Measurements from ENCODE around the gene LEFTY1. TPM values are rescaled to one million over a fixed set of nuclear protein-coding genes. Genes with fewer than 3 reads are reported as not detected.

The LEFTY1 gene
- total RNA-seq, 1 experiment from 2014 or later = not detected

DNA sequence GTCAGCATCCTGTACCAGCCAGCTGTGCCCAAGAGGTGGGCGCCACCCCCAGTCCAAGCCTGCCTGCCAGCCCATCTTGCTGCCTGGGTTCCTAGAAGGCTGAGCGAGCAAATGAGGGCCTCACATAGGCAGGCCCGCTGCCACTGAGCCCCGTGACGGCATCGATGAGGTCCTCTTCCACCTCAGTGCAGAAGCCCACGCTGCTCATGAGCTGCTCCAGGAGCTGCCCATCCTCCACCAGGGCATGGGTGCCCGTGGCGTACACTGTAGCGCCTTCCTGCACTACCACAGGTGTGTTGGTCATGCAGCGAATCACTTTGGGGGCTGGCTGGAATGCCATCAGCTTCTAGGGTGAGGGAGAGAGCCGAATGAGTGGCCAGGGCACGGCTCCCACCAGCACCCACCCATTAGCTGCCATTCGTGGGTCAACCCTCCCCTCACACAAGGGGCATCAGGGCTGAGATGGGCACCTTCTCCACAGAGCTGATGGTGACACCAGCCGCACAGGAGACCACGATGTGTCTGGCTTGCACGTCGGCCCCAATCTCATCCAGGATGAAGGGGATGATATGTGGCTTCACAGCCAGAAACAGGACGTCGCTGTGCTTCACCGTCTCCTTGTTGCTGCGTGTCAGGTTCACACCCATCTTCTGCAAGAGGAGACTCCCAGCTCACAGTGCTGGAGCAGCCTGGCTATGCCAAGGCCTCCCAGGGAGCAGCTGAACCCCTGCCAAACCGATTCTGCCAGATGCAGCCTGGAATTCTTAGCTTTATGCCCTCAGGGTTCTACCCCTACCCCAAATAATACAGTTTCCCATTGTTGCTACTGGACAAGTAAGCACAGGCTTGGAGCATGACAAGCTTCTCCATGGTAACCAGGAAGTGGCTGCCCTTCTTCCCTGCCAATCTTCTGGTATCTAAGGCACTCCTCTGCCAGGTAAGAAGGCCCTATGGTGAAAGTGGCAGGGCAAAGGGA, 33.1 kb upstream of the LEFTY1 start:
- Mint-ChIP-seq H3K36me3 (ENCODE audit: insufficient read depth, unreplicated experiment) (peaks cover 37% of the 10 kb centered on the region), H3K4me1 (ENCODE audit: low read depth, unreplicated experiment) (no peaks in the 10 kb centered on the region), H3K27me3 (ENCODE audit: insufficient read depth, unreplicated experiment) (no peaks in the 10 kb centered on the region), H3K27ac (ENCODE audit: unreplicated experiment) (no peak overlapping the region), H3K4me3 (ENCODE audit: unreplicated experiment) (peak overlapping the region; percentile 95), H3K9me3 (ENCODE audit: unreplicated experiment) (no peaks in the 10 kb centered on the region)
- Histone ChIP-seq H3K9me3 (no peaks in the 10 kb centered on the region), H3K27me3 (replicated peaks; ENCODE audit: control insufficient read depth, insufficient read depth, low read length) (no peaks in the 10 kb centered on the region), H3K36me3 (ENCODE audit: control insufficient read depth, insufficient read depth, low read length) (peaks cover 5% of the 10 kb centered on the region), H3K4me3 (ENCODE audit: low read depth, low read length) (no peak overlapping the region), H3K4me1 (no peaks in the 10 kb centered on the region)
- no peak for DNase-seq
- no TSS peak for BruUV-seq (replicated peaks)
- POLR2A ChIA-PET = no interaction called here
- intact Hi-C loops (cut with micrococcal nuclease; ENCODE audit: unreplicated experiment) = loop anchor here (5.0 kb wide), 1 partner anchor 50 kb away; no protein-coding TSS in a partner anchor
- CTCF ChIA-PET = no interaction called here
- TF ChIP-seq, protein P1, sequence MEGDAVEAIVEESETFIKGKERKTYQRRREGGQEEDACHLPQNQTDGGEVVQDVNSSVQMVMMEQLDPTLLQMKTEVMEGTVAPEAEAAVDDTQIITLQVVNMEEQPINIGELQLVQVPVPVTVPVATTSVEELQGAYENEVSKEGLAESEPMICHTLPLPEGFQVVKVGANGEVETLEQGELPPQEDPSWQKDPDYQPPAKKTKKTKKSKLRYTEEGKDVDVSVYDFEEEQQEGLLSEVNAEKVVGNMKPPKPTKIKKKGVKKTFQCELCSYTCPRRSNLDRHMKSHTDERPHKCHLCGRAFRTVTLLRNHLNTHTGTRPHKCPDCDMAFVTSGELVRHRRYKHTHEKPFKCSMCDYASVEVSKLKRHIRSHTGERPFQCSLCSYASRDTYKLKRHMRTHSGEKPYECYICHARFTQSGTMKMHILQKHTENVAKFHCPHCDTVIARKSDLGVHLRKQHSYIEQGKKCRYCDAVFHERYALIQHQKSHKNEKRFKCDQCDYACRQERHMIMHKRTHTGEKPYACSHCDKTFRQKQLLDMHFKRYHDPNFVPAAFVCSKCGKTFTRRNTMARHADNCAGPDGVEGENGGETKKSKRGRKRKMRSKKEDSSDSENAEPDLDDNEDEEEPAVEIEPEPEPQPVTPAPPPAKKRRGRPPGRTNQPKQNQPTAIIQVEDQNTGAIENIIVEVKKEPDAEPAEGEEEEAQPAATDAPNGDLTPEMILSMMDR (IDR thresholded peaks at IDR 0.05; ENCODE audit: insufficient read depth in 1 of 2, low read depth in 1 of 2, low read length in 1 of 2, severe bottlenecking in 1 of 2, unreplicated experiment in 1 of 2) = no peak

GRCh38 chr1:225919906-225920305, 31.0 kb upstream of the LEFTY1 start:
- no TSS peak for BruUV-seq (replicated peaks)
- no peaks in the 10 kb centered on the region for H3K9me3 Mint-ChIP-seq (ENCODE audit: unreplicated experiment)
- ChIA-PET POLR2A (interaction anchor here (1.1 kb wide), 1 partner anchor 37 kb away, joined by 4 read pairs; the partner anchor contains the start of gene TMEM63A), CTCF (interaction anchor here (0.6 kb wide), 1 partner anchor 62 kb away, joined by 3 read pairs; no protein-coding TSS in a partner anchor)
- no peak overlapping the region for H3K27ac Mint-ChIP-seq (ENCODE audit: unreplicated experiment)
- no peaks in the 10 kb centered on the region for H3K27me3 Mint-ChIP-seq (ENCODE audit: insufficient read depth, unreplicated experiment)
- Histone ChIP-seq H3K9me3 (no peaks in the 10 kb centered on the region), H3K4me1 (no peaks in the 10 kb centered on the region), H3K4me3 (ENCODE audit: low read depth, low read length) (no peak overlapping the region), H3K27me3 (replicated peaks; ENCODE audit: control insufficient read depth, insufficient read depth, low read length) (no peaks in the 10 kb centered on the region), H3K36me3 (ENCODE audit: control insufficient read depth, insufficient read depth, low read length) (peaks cover 5% of the 10 kb centered on the region)
- no peaks in the 10 kb centered on the region for H3K4me1 Mint-ChIP-seq (ENCODE audit: low read depth, unreplicated experiment)
- DNase-seq = no peak
- H3K4me3 Mint-ChIP-seq (ENCODE audit: unreplicated experiment) = no peak overlapping the region
- TF ChIP-seq, protein P1 (IDR thresholded peaks at IDR 0.05; ENCODE audit: insufficient read depth in 1 of 2, low read depth in 1 of 2, low read length in 1 of 2, severe bottlenecking in 1 of 2, unreplicated experiment in 1 of 2) = no peak
- peaks cover 37% of the 10 kb centered on the region for H3K36me3 Mint-ChIP-seq (ENCODE audit: insufficient read depth, unreplicated experiment)
- intact Hi-C loops (cut with micrococcal nuclease; ENCODE audit: unreplicated experiment) = loop anchor here (5.0 kb wide), 1 partner anchor 52 kb away; no protein-coding TSS in a partner anchor

GRCh38 chr1:225918280-225918679, 29.3 kb upstream of the LEFTY1 start:
- intact Hi-C loops (cut with micrococcal nuclease; ENCODE audit: unreplicated experiment) = no loop called here
- POLR2A ChIA-PET = interaction anchor here (0.5 kb wide), 1 partner anchor 23 kb away, joined by 4 read pairs; no protein-coding TSS in a partner anchor
- Histone ChIP-seq H3K9me3 (no peaks in the 10 kb centered on the region), H3K4me1 (no peaks in the 10 kb centered on the region), H3K4me3 (ENCODE audit: low read depth, low read length) (no peak overlapping the region), H3K36me3 (ENCODE audit: control insufficient read depth, insufficient read depth, low read length) (peaks cover 5% of the 10 kb centered on the region), H3K27me3 (replicated peaks; ENCODE audit: control insufficient read depth, insufficient read depth, low read length) (no peaks in the 10 kb centered on the region)
- Mint-ChIP-seq H3K4me3 (ENCODE audit: unreplicated experiment) (no peak overlapping the region), H3K9me3 (ENCODE audit: unreplicated experiment) (no peaks in the 10 kb centered on the region), H3K4me1 (ENCODE audit: low read depth, unreplicated experiment) (no peaks in the 10 kb centered on the region), H3K27ac (ENCODE audit: unreplicated experiment) (no peak overlapping the region), H3K27me3 (ENCODE audit: insufficient read depth, unreplicated experiment) (no peaks in the 10 kb centered on the region), H3K36me3 (ENCODE audit: insufficient read depth, unreplicated experiment) (peaks cover 27% of the 10 kb centered on the region)
- TF ChIP-seq, protein P1 (IDR thresholded peaks at IDR 0.05; ENCODE audit: insufficient read depth in 1 of 2, low read depth in 1 of 2, low read length in 1 of 2, severe bottlenecking in 1 of 2, unreplicated experiment in 1 of 2) = no peak
- BruUV-seq (replicated peaks) = no TSS peak
- CTCF ChIA-PET = no interaction called here
- DNase-seq = no peak

Measured in Caco-2 (cell line).